ENCODE results near the gene ZBTB11. TPM values are rescaled to one million over a fixed set of nuclear protein-coding genes. Genes with fewer than 3 reads are reported as not detected.

ZBTB11 gene
- total RNA-seq, 1 donor from 2014 or later = 13.0 TPM

GRCh38 chr3:101674518-101674917 is 2.4 kb downstream of the ZBTB11 start:
- H3K27me3 Mint-ChIP-seq (ENCODE audit: unreplicated experiment) = peaks cover 7% of the 10 kb centered on the region
- no peaks in the 10 kb centered on the region for H3K9me3 Mint-ChIP-seq (ENCODE audit: unreplicated experiment)
- H3K4me1 Mint-ChIP-seq (ENCODE audit: unreplicated experiment) = peaks cover 23% of the 10 kb centered on the region
- no peak for DNase-seq (ENCODE audit: low spot score)
- peaks cover 6% of the 10 kb centered on the region for H3K36me3 Mint-ChIP-seq (ENCODE audit: low read depth, unreplicated experiment)
- no peak overlapping the region for H3K27ac Mint-ChIP-seq (ENCODE audit: unreplicated experiment)
- H3K4me3 Mint-ChIP-seq (ENCODE audit: unreplicated experiment) = no peak overlapping the region
- TF ChIP-seq CTCF (IDR thresholded peaks at IDR 0.05; ENCODE audit: unreplicated experiment) = no peak

- no peak overlapping the region for H3K4me3 Mint-ChIP-seq (ENCODE audit: unreplicated experiment)
- no peaks in the 10 kb centered on the region for H3K9me3 Mint-ChIP-seq (ENCODE audit: unreplicated experiment)
- no peak for TF ChIP-seq CTCF (IDR thresholded peaks at IDR 0.05; ENCODE audit: unreplicated experiment)
- no peak overlapping the region for H3K27ac Mint-ChIP-seq (ENCODE audit: unreplicated experiment)
- peaks cover 6% of the 10 kb centered on the region for H3K36me3 Mint-ChIP-seq (ENCODE audit: low read depth, unreplicated experiment)
- DNase-seq (ENCODE audit: low spot score) = no peak
- H3K27me3 Mint-ChIP-seq (ENCODE audit: unreplicated experiment) = peaks cover 7% of the 10 kb centered on the region
- H3K4me1 Mint-ChIP-seq (ENCODE audit: unreplicated experiment) = peaks cover 23% of the 10 kb centered on the region
These were observed 3.0 kb downstream of the ZBTB11 start for GRCh38 chr3:101673953-101674352.

GRCh38 chr3:101671014-101671413 is 5.9 kb downstream of the ZBTB11 start:
- Mint-ChIP-seq H3K4me3 (ENCODE audit: unreplicated experiment) (no peak overlapping the region), H3K4me1 (ENCODE audit: unreplicated experiment) (peaks cover 11% of the 10 kb centered on the region), H3K27me3 (ENCODE audit: unreplicated experiment) (peaks cover 3% of the 10 kb centered on the region), H3K9me3 (ENCODE audit: unreplicated experiment) (no peaks in the 10 kb centered on the region), H3K36me3 (ENCODE audit: low read depth, unreplicated experiment) (peaks cover 18% of the 10 kb centered on the region), H3K27ac (ENCODE audit: unreplicated experiment) (no peak overlapping the region)
- no peak for DNase-seq (ENCODE audit: low spot score)
- TF ChIP-seq CTCF (IDR thresholded peaks at IDR 0.05; ENCODE audit: unreplicated experiment) = no peak

GRCh38 chr3:101667844-101668243 is 9.1 kb downstream of the ZBTB11 start:
- Mint-ChIP-seq H3K36me3 (ENCODE audit: low read depth, unreplicated experiment) (peaks cover 28% of the 10 kb centered on the region), H3K4me1 (ENCODE audit: unreplicated experiment) (no peaks in the 10 kb centered on the region), H3K4me3 (ENCODE audit: unreplicated experiment) (peak overlapping the region; percentile 72), H3K27me3 (ENCODE audit: unreplicated experiment) (peaks cover 3% of the 10 kb centered on the region), H3K27ac (ENCODE audit: unreplicated experiment) (no peak overlapping the region), H3K9me3 (ENCODE audit: unreplicated experiment) (no peaks in the 10 kb centered on the region)
- DNase-seq (ENCODE audit: low spot score) = no peak
- TF ChIP-seq CTCF (IDR thresholded peaks at IDR 0.05; ENCODE audit: unreplicated experiment) = no peak

- H3K27me3 Mint-ChIP-seq (ENCODE audit: unreplicated experiment) = peaks cover 3% of the 10 kb centered on the region
- H3K36me3 Mint-ChIP-seq (ENCODE audit: low read depth, unreplicated experiment) = peaks cover 28% of the 10 kb centered on the region
These were observed 9.6 kb downstream of the ZBTB11 start for GRCh38 chr3:101667331-101667730.

More at GRCh38 chr3:101667331-101667730, 9.6 kb downstream of the ZBTB11 start:
- no peaks in the 10 kb centered on the region for H3K9me3 Mint-ChIP-seq (ENCODE audit: unreplicated experiment)
- no peak for DNase-seq (ENCODE audit: low spot score)
- H3K27ac Mint-ChIP-seq (ENCODE audit: unreplicated experiment) = no peak overlapping the region
- H3K4me1 Mint-ChIP-seq (ENCODE audit: unreplicated experiment) = no peaks in the 10 kb centered on the region
- TF ChIP-seq CTCF (IDR thresholded peaks at IDR 0.05; ENCODE audit: unreplicated experiment) = no peak
- H3K4me3 Mint-ChIP-seq (ENCODE audit: unreplicated experiment) = no peak overlapping the region

Data from endothelial cell (in vitro differentiated cells).